Measurements from ENCODE around the gene ZBTB25.

Gene ZBTB25

GRCh38 chr14:64465831-64466554, 37.6 kb downstream of the ZBTB25 start:
- Mint-ChIP-seq H3K27ac (no peak overlapping the region), H3K4me3 (peak overlapping the region; percentile 88), H3K4me1 (peaks cover 22% of the 10 kb centered on the region), H3K9me3 (no peaks in the 10 kb centered on the region), H3K27me3 (ENCODE audit: low read depth, poor library complexity) (peaks cover 13% of the 10 kb centered on the region), H3K36me3 (ENCODE audit: low read depth) (peaks cover 2% of the 10 kb centered on the region)
- TF ChIP-seq CTCF (IDR thresholded peaks at IDR 0.05), result no peak
- DNase-seq, result peak; percentile 35

GRCh38 chr14:64465191-64465822, 38.3 kb downstream of the ZBTB25 start, which contains the start of gene AKAP5:
Gene AKAP5, plus strand, starts transcription at chr14:64465499. Its CDS starts 2,896 bp downstream, at chr14:64468395.
- peak within 1 kb of the TSS; percentile 88 for H3K4me3 Mint-ChIP-seq
- TF ChIP-seq CTCF (IDR thresholded peaks at IDR 0.05), result no peak
- H3K27ac Mint-ChIP-seq, result no peak within 1 kb of the TSS
- H3K9me3 Mint-ChIP-seq, result no peaks in the 10 kb centered on the region
- DNase-seq, result peak; percentile 92
- peaks cover 13% of the 10 kb centered on the region for H3K27me3 Mint-ChIP-seq (ENCODE audit: low read depth, poor library complexity)
- peaks cover 5% of the 10 kb centered on the region for H3K36me3 Mint-ChIP-seq (ENCODE audit: low read depth)
- peaks cover 22% of the 10 kb centered on the region for H3K4me1 Mint-ChIP-seq

GRCh38 chr14:64464651-64465050, 39.0 kb downstream of the ZBTB25 start:
- no peak for TF ChIP-seq CTCF (IDR thresholded peaks at IDR 0.05)
- no peak overlapping the region for H3K27ac Mint-ChIP-seq
- peaks cover 22% of the 10 kb centered on the region for H3K4me1 Mint-ChIP-seq
- H3K27me3 Mint-ChIP-seq (ENCODE audit: low read depth, poor library complexity), result peaks cover 13% of the 10 kb centered on the region
- DNase-seq, result no peak
- no peaks in the 10 kb centered on the region for H3K9me3 Mint-ChIP-seq
- peaks cover 5% of the 10 kb centered on the region for H3K36me3 Mint-ChIP-seq (ENCODE audit: low read depth)
- H3K4me3 Mint-ChIP-seq, result peak overlapping the region; percentile 85

GRCh38 chr14:64463873-64464272, 39.8 kb downstream of the ZBTB25 start:
- H3K4me3 Mint-ChIP-seq, result no peak overlapping the region
- no peak for TF ChIP-seq CTCF (IDR thresholded peaks at IDR 0.05)

GRCh38 chr14:64463195-64463594, 40.4 kb downstream of the ZBTB25 start:
- no peaks in the 10 kb centered on the region for H3K9me3 Mint-ChIP-seq
- H3K4me3 Mint-ChIP-seq, result no peak overlapping the region
- DNase-seq, result no peak
- H3K36me3 Mint-ChIP-seq (ENCODE audit: low read depth), result peaks cover 5% of the 10 kb centered on the region
- no peak overlapping the region for H3K27ac Mint-ChIP-seq
- TF ChIP-seq CTCF (IDR thresholded peaks at IDR 0.05), result no peak
- peaks cover 16% of the 10 kb centered on the region for H3K4me1 Mint-ChIP-seq
- peaks cover 13% of the 10 kb centered on the region for H3K27me3 Mint-ChIP-seq (ENCODE audit: low read depth, poor library complexity)

More at GRCh38 chr14:64463873-64464272, 39.8 kb downstream of the ZBTB25 start:
- H3K4me1 Mint-ChIP-seq, result peaks cover 22% of the 10 kb centered on the region
- H3K27ac Mint-ChIP-seq, result no peak overlapping the region
- DNase-seq, result no peak
- H3K36me3 Mint-ChIP-seq (ENCODE audit: low read depth), result peaks cover 5% of the 10 kb centered on the region
- H3K9me3 Mint-ChIP-seq, result no peaks in the 10 kb centered on the region
- peaks cover 13% of the 10 kb centered on the region for H3K27me3 Mint-ChIP-seq (ENCODE audit: low read depth, poor library complexity)
